Stimulated activated CD8-positive, alpha-beta memory T cell treated with anti-CD3 and anti-CD28 coated beads, Interleukin-2, amount 100 ng/mL, for 48 hours (primary cell): ENCODE results near the gene PPP1R15B.

Source experiments
- DNase-seq, 2 donors: peaks; one replicate each; pipeline ENCODE4 v3.0.0-alpha.2; 2020; ENCODE audit warnings: low read depth in 2 of 2

PPP1R15B gene

DNA sequence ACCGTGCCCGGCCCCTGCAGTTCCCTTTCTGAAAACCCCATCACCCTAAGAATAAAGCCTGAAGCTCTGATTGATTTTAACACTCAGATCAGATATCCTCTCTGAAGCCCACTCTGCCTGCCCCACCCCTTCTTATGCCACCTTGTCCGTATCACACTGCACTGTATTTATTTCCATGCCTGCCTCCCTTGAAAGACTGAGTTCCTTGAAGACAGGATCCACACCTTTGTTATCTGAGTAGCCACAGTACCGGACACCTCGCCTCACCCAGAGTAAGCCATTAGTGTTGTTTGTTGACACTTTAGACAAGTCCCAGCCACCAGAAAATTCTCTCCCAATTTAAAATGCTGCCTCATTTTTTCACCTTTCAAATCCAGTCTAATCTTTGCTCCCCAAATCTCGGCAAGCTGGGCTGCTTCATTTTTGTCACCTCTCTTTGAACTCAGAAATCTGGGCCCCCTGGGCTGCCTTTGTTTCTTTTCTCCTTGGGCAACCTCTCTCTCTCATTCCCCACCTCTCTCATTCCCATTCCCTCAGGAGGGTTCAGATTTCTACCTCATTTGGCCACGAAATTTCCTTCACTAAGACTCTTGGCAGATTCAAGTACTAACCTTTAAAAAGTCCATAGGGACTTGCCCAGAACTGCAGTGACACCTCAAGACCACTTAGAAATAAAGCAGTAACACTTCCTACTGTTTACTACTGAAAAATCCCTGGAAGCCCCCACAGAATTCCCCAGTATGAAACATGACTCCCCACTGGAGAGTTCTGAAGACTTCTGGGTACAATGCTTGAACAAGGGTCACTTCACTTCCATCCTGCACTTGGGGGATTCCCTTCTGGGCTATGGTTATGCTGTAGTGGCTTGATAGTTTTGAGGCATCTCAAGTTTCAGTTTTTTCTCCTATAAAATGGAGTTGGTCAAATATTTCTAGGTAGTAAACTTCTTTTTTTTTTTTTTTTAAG, 8.7 kb upstream of the PPP1R15B start:
- DNase-seq, result no peak

DNA sequence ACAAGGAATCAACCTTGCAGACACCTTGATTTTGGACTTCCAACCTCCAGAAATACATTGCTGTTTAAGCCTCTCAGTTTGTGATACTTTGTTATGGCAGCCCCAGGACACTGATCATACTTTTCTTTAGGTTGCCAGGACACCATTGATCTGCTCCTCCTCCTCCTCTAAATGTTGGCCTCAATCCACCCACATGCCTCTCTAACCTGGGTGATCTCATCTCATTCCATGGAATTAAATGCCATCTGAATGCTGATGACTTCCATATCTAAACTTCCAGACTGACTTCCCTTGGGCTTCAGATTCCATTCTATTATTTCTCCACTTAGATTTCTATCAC, 7.4 kb upstream of the PPP1R15B start:
- no peak for DNase-seq

- DNase-seq, result no peak
Observed at GRCh38 chr1:204418174-204419063, 6.8 kb upstream of the PPP1R15B start.

GRCh38 chr1:204417074-204417997, 5.7 kb upstream of the PPP1R15B start:
- DNase-seq, result no peak

DNA sequence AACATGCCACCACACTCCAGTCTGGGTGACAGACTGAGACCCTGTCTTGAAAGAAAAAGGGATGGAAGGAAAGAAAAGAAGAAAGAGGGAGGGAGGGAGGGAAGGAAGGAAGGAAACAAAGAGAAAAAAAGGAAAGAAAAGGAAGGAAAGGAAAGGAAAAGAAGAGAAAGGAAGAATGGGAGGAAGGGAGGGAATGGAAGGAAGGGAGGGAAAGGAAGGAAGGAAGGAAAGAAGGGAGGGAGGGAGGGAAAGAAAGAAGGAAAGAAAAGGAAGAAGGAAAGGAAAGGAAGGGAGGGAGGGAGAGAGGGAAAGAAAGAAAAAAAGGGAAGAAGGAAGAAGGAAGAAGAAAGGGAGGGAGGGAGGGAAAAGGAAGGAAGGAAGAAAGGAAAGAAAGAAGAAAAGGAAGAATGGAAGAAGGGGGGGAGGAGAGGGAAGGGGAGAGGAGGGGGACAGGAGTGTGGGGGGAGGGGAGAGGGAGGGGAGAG, 5.0 kb upstream of the PPP1R15B start:
- DNase-seq, result no peak

- DNase-seq, result no peak
Observed at GRCh38 chr1:204415351-204415750, 3.7 kb upstream of the PPP1R15B start.

- DNase-seq, result no peak
Observed at GRCh38 chr1:204414016-204414415, 2.4 kb upstream of the PPP1R15B start.

DNA sequence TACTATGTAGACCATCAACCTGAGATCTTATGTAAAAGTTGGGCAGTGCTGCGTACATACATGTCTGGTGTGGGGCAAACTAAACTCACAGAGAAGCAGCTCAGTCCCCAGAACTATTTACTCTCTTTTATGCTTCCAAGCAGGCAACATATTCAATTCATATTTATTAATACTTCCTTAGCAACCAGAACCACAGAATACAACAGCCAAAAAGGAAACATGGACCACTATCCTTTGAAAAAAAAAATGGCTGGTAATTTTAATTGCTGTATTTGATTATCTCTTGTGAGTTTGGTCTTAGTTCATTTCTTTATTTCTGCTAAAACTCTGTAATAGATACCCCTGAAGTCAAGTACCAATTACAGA, 1.5 kb upstream of the PPP1R15B start:
- no peak for DNase-seq

DNA sequence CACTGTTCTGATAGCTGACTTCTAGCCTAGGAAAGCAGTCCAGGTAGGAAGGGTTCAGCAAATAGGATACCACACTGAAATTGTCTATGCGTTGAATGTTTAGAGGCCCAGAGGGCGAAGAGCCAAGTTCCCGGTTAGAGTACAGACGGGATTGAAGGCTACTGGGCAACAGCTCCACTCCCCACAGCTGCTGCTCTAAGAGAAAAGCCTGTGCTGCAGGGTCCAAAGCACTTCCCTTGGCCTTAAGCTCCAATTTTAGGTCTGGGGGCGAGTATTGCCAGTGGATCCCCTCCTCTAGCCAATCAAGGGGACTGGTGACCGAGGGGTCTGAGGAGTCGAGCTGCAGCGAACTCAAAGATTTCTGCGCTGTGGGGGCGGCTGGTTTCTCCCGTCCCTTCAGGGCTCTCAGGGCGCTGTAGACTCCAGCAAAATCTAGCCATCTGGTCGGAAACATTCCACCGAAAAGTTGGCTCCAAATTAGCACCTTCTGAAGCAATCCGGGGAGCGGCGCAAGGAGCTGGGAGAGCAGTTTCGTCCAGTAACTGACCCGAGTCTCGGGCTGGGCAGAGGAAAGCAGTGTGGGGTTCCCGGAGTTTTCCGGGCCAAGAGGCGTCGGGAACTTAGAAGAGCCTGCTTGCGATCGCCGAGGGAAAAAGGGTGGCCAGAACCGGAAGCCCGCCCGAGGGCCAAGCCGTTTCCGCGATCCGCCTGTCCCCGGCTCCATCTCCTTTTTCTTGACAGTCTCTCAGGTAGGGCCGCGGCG, 748 bp downstream of the PPP1R15B start:
- DNase-seq, result no peak

- no peak for DNase-seq
Observed at GRCh38 chr1:204409836-204410687, 1.6 kb downstream of the PPP1R15B start.

GRCh38 chr1:204409123-204409522, 2.5 kb downstream of the PPP1R15B start:
- no peak for DNase-seq

DNA sequence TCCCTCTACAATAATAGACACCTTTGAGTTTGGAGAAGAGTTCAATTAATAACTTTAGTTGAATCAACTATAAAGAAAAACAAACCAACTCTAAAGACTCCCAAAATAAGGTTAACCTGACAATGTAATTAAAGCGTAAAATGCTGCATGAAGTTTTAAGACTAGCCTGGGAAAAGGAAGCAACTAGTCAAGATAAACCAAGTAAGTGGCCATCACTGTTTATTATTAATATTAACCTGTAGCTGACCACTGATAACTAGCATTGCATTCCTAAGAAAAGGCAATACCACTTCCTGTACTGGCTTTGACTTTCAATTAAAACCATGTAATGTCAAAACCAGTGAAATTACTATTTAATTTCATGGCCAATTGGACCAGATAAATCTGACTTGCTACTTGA, 3.0 kb downstream of the PPP1R15B start:
- no peak for DNase-seq

DNA sequence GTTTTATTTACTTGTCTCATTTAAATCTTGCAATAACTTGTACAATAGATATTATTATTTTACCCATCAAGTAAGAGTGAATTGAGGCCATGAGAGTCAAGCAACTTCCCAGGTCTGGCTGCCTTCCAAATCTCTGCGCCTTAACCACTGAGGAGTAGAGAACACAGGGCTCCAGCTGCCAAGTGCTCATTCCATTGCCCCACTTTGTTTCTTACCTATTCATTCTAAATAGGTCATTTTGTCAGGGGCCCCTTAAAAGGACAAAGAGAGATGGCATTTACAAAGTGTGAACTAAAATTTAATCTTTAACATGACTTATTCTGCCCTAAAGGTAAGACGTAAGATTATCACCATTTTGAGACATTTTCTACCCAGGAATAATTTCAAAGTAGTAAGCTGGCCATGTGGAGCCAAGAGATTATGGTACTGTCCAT, 3.5 kb downstream of the PPP1R15B start:
- no peak for DNase-seq

DNA sequence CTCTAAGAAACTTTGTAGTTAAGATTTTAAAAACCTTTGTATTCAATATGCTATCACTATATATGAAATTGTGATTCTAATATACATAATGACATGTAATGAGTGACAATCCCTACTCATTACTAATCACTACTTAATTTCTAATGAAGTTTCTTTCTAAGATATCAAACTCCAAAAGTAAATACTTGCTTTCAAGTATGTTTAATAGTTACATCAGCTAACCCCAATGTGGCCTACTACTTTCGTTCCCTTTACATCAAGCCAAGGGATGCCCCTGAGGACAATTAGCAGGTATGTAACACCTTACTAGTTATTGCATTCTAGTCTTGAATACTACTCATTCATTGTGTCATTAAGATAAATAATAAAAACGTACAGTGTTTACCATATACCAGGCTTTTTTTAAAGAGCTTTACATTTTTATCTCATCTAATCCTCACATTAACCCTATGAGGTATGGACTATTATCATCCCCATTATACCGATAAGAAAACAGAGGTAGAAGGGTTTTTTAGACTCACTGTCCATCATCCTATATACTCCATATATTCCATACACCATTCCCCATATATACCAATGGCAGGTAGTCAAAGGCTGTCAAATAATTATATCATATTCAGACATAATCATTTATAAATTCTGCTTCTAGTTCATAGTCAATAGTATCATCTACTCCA, 4.2 kb downstream of the PPP1R15B start:
- DNase-seq, result no peak

- no peak for DNase-seq
Observed at GRCh38 chr1:204406621-204407020, 5.0 kb downstream of the PPP1R15B start.

DNA sequence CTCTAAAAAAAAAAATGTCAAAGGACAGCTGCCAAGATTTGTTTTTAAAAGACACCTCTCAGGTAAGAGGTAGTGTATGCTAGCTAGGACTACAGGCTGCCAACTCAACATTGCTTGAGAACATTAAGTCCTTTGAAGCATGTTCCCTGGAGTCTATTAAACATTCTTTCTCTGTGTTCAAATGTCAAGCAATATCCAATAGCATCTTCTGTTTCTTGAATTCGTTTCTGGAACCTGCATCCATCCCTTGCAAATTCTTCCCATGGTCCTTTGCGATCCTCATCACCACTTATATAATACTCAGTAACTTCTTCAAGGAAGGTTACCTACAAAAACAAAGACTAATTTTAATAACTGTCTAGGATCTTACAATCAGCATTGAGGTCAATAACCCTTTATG, 5.6 kb downstream of the PPP1R15B start:
- no peak for DNase-seq

DNA sequence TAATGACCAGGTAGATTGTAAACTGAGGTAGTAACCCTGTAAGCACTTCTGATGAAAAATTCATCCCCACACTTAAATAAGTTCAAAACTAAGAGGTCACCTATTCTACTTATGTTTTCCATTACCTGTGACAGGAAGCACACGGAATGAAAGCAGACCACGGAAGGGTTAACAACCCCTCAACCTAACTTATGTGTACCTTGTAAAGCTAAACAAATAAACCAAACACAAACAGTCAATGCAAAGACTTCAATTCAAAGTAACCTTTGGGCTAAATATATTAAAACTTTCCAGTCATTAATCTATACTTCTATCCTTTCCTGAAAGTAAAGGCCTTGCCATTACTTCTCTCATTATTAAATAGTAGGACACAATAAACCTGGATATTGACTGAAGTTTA, 7.0 kb downstream of the PPP1R15B start:
- no peak for DNase-seq

GRCh38 chr1:204402391-204402790, 9.2 kb downstream of the PPP1R15B start:
- no peak for DNase-seq

GRCh38 chr1:204401730-204402129, 9.9 kb downstream of the PPP1R15B start:
- no peak for DNase-seq
